GM12874 (cell line): Measurements from ENCODE around the gene LIPN.

Experiments
- CTCF ChIP-seq: IDR thresholded peaks from 2 replicates; pipeline ENCODE4 v1.5.1; 2011; ENCODE audit warnings: low read depth, mild to moderate bottlenecking, control low read depth, low read length, moderate library complexity; ENCODE audit not compliant: insufficient read depth

The LIPN gene

GRCh38 chr10:88759366-88760101, at the start of gene LIPN:
Gene LIPN, plus strand, starts transcription at chr10:88760020. Its CDS starts 1,386 bp downstream, at chr10:88761406.
- TF ChIP-seq CTCF: no peak

- TF ChIP-seq CTCF: no peak
These were observed 44.3 kb upstream of the LIPN start for GRCh38 chr10:88715517-88715916.

- TF ChIP-seq CTCF: no peak
These were observed 38.4 kb upstream of the LIPN start for GRCh38 chr10:88721392-88721791.

GRCh38 chr10:88725798-88726197, 34.0 kb upstream of the LIPN start:
- TF ChIP-seq CTCF: no peak

GRCh38 chr10:88728107-88728763, 31.6 kb upstream of the LIPN start:
- peak; percentile 80 for TF ChIP-seq CTCF

- no peak for TF ChIP-seq CTCF
These were observed 29.0 kb upstream of the LIPN start for GRCh38 chr10:88730864-88731263.

- no peak for TF ChIP-seq CTCF
These were observed 28.5 kb upstream of the LIPN start for GRCh38 chr10:88731296-88731695.
